HepG2 (cell line): ENCODE measurements around the gene INHA. TPM values are rescaled to one million over a fixed set of nuclear protein-coding genes. Genes with fewer than 3 reads are reported as not detected.

Experiments
- AGO1 ChIP-seq: fragments of 200-400 bp; formaldehyde crosslinking; IDR thresholded peaks from 2 replicates; pipeline ENCODE4 v1.6.1; 2017; ENCODE audit warnings: mild to moderate bottlenecking, low read depth, low read length, moderate library complexity; ENCODE audit not compliant: poor library complexity, severe bottlenecking
- DNMT1 ChIP-seq: sonication (generic); formaldehyde crosslinking; IDR thresholded peaks from 2 replicates; pipeline ENCODE4 v1.5.1; 2020; ENCODE audit warnings: mild to moderate bottlenecking, missing genetic modification reagents
- ERF ChIP-seq: IDR thresholded peaks from 2 replicates; pipeline ENCODE4 v1.6.1; 2018; ENCODE audit warnings: missing biosample characterization, missing genetic modification reagents
- ISX ChIP-seq: sonication (generic); formaldehyde crosslinking; conservative IDR thresholded peaks from 2 replicates; pipeline ENCODE4 v1.5.0; 2020; ENCODE audit warnings: missing genetic modification reagents
- MBNL3 ChIP-seq: fragments of 250-450 bp; sonication (Bioruptor Pico); conservative IDR thresholded peaks from 2 replicates; pipeline ENCODE4 v1.8.0; 2022; ENCODE audit warnings: mild to moderate bottlenecking, inconsistent platforms
- MIER2 ChIP-seq: IDR thresholded peaks from 2 replicates; pipeline ENCODE4 v1.6.1; 2016; ENCODE audit warnings: missing biosample characterization, missing genetic modification reagents
- NFATC3 ChIP-seq: sonication (generic); formaldehyde crosslinking; IDR thresholded peaks from 2 replicates; pipeline ENCODE4 v1.5.1; 2020; ENCODE audit warnings: mild to moderate bottlenecking, missing genetic modification reagents
- NR1H2 ChIP-seq: sonication (generic); formaldehyde crosslinking; IDR thresholded peaks from 2 replicates; pipeline ENCODE4 v1.8.1; 2022; ENCODE audit warnings: low read depth, missing genetic modification reagents, borderline replicate concordance
- TCF12 ChIP-seq, 2 experiments: fragments of 450-650 bp in 1 of 2; sonication (generic) in 1 of 2; formaldehyde crosslinking in 1 of 2; IDR thresholded peaks; 2 replicates each; pipeline versions ENCODE4 v1.6.1 to v1.8.0; 2017 to 2022; ENCODE audit warnings: antibody characterized with exemption in 1 of 2, mild to moderate bottlenecking in 1 of 2, missing genetic modification reagents in 1 of 2, moderate library complexity in 1 of 2
- THAP7 ChIP-seq: sonication (generic); formaldehyde crosslinking; IDR thresholded peaks from 2 replicates; pipeline ENCODE4 v1.8.1; 2023; ENCODE audit warnings: mild to moderate bottlenecking, missing genetic modification reagents
- TRIM22 ChIP-seq: fragments of 450-650 bp; IDR thresholded peaks from 2 replicates; pipeline ENCODE4 v1.6.1; 2017
- ZBTB40 ChIP-seq, 2 experiments: fragments of 450-650 bp in 1 of 2; sonication (generic) in 1 of 2; formaldehyde crosslinking in 1 of 2; IDR thresholded peaks; 2 replicates each; pipeline versions ENCODE4 v1.6.1 to v1.8.0; 2016 to 2022; ENCODE audit warnings: antibody characterized with exemption in 1 of 2, mild to moderate bottlenecking in 1 of 2, missing genetic modification reagents in 1 of 2
- ZC3H4 ChIP-seq: sonication (generic); formaldehyde crosslinking; IDR thresholded peaks from 2 replicates; pipeline ENCODE4 v1.4.0; 2020; ENCODE audit warnings: missing genetic modification reagents, borderline replicate concordance
- ZNF232 ChIP-seq: sonication (generic); formaldehyde crosslinking; IDR thresholded peaks from 2 replicates; pipeline ENCODE4 v1.4.0; 2020; ENCODE audit warnings: missing genetic modification reagents, borderline replicate concordance
- ZNF34 ChIP-seq: sonication (generic); formaldehyde crosslinking; IDR thresholded peaks from 2 replicates; pipeline ENCODE4 v1.4.0; 2020; ENCODE audit warnings: mild to moderate bottlenecking, missing genetic modification reagents, borderline replicate concordance
- ZNF460 ChIP-seq: sonication (generic); formaldehyde crosslinking; IDR thresholded peaks from 2 replicates; pipeline ENCODE4 v1.5.1; 2020; ENCODE audit warnings: missing genetic modification reagents, mild to moderate bottlenecking, borderline replicate concordance
- polyA plus RNA-seq, 8 experiments: library from polyadenylated mRNA; depleted of rRNA in 3 of 8; stranded (reverse) in 7 of 8; unstranded in 1 of 8; fragments of >200 nt; fragmentation: Illumina TruSeq in 4 of 8; extraction: Trizol in 4 of 8; gene quantifications; 2 replicates each; pipeline versions ENCODE4 v1.2.1 to v1.2.3, GENCODE V29; 2011 to 2016; ENCODE audit warnings: low read depth in 4 of 8, missing spikeins in 1 of 8, mixed read lengths in 1 of 8; ENCODE audit not compliant: insufficient read depth in 1 of 8
- total RNA-seq, 5 experiments: library from RNA; depleted of rRNA; stranded (reverse); fragments of >200 nt; fragmentation: Illumina TruSeq; extraction: Trizol; gene quantifications; 2 replicates each; pipeline ENCODE4 v1.2.3, GENCODE V29; 2016; ENCODE audit warnings: low read depth in 1 of 5

INHA gene
- total and polyA plus RNA-seq, 2 of the 13 experiments (the other 11 are each of a cell fraction or from before 2014, with no cell fraction given): 4.1 to 15.2 TPM

- TF ChIP-seq TRIM22: no peak
- TF ChIP-seq NFATC3 (CRISPR knock-in tag): peak; percentile 58
- 0 out of 2 replicates have a peak, but pooled peaks have one; percentile 28 for TF ChIP-seq DNMT1
- TF ChIP-seq MIER2 (CRISPR knock-in tag): 0 out of 2 replicates have a peak, but pooled peaks have one; percentile 39
- no peak for TF ChIP-seq NR1H2 (CRISPR knock-in tag)
- TF ChIP-seq ERF (CRISPR knock-in tag): peak; percentile 86
- TF ChIP-seq TCF12 (IDR thresholded peaks at IDR 0.05): no peak
- peak; percentile 90; the same call in 1 of the 2 replicates for TF ChIP-seq TCF12 (CRISPR knock-in tag; IDR thresholded peaks at IDR 0.05)
- peak; percentile 80 for TF ChIP-seq ZBTB40 (IDR thresholded peaks at IDR 0.05)
- TF ChIP-seq ZBTB40 (CRISPR knock-in tag; IDR thresholded peaks at IDR 0.05): peak; percentile 76; the same call in 1 of the 2 replicates
- TF ChIP-seq MBNL3 (CRISPR knock-in tag): no peak
- peak; percentile 77; the same call in 1 of the 2 replicates for TF ChIP-seq ZNF34 (CRISPR knock-in tag)
- TF ChIP-seq THAP7 (CRISPR knock-in tag): no peak
- TF ChIP-seq ZC3H4 (CRISPR knock-in tag): no peak
- no peak for TF ChIP-seq ZNF460 (CRISPR knock-in tag)
- TF ChIP-seq AGO1: no peak
- TF ChIP-seq ISX (CRISPR knock-in tag): no peak
- peak; percentile 88 for TF ChIP-seq ZNF232 (CRISPR knock-in tag)
These were observed 25.6 kb downstream of the INHA start, which contains the start of gene STK11IP (continued) for GRCh38 chr2:219597552-219598307.
